NCI-H146 (cell line): ENCODE results near the gene TMEM181.
"Not testable (repeated sequence)": the region's sequence is repeated elsewhere in the genome, so short reads cannot be mapped to it uniquely, and the experiment has no call there.

Experiments
- DNase-seq: peaks from one replicate; lab custom pipeline; 2025; lab: John Stamatoyannopoulos, UW

TMEM181 gene

GRCh38 chr6:158595223-158595622 is 35.3 kb downstream of the TMEM181 start:
- DNase-seq, result peak; percentile 25

- DNase-seq, result no peak
These were observed 37.0 kb downstream of the TMEM181 start for GRCh38 chr6:158596861-158597260.

GRCh38 chr6:158597565-158597964 is 37.7 kb downstream of the TMEM181 start:
- no peak for DNase-seq

DNA sequence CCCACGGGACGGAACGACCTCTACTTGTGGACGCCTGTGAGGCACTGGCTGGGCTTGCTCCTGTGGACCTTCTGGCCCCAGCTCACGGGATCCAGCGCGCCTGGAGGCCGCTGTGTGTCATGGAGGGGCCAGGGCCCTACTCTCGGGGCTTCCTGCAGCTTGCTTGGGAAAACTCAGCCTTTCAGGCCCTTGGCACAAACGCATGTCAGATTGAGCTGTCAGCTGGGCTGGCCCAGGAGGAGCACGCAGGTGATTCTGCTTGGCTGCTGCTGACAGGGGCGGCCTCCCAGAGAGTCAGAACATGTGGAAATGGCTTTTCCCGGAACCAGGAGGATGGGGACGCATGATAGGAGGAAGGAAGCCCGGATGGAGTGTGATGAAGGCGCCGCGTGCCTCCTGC is 39.7 kb downstream of the TMEM181 start:
- no peak for DNase-seq

GRCh38 chr6:158603261-158604047 is 43.6 kb downstream of the TMEM181 start:
- no peak for DNase-seq

DNA sequence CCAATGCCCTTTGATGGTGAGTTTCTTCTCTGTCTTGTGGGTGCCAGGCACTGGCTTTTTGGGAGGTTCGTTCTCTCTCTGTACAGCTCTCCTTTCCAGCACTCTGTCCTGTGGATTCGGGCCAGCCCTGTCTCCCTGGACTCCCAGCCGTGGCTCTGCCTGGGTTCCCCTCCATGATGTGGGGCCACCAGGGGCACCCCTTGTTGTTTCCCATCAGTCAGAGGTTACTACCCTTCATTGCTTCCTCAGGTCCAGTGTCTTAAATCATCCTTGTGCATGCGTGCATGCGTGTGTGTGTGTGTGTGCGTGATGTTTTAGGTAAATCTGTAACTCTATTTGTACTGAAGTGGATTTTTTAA is 44.1 kb downstream of the TMEM181 start:
- no peak for DNase-seq

DNA sequence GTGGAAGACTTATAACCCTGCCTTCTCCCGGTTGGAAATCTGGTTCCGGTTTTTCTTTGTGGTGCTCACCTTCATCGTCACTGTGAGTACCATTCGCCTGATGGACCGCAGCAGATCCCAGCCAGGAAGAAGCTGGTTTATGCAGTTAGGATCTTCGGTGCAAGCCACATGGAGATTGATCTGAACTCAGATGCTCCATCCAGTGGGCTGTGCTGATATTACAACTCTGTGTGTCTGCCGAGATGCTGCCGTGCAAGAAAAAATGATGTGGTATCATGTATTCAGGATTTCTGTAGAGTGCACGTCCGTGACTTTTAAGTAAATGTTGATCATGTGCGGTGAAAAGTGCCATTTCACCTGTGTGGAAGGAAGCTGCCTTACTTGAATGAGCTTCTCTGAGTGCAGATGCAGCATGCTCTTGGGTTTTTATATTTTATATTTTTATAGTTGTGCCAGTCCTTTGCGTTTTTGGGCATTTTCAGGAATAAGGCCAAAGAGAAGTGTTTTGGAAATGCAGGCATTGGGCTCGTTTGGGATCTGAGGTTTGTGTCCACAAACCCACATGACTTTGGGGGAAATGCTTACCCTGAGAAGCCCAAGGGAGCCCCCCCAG is 45.5 kb downstream of the TMEM181 start:
- DNase-seq, result peak; percentile 72

DNA sequence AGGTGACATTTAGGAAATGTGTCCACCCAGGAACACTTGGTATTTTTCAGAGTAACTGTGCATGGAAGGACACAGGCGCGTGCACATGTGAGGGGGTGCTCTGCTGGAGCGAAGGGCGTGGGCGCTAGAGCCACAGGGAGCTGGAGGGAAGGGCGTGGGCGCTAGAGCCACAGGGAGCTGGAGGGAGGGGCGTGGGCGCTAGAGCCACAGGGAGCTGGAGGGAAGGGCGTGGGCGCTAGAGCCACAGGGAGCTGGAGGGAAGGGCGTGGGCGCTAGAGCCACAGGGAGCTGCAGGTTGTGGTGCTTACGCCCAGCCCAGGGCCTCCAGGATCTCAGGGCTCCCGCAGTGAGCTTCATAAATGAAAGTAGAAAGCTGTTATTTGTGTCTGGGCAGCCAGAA is 46.1 kb downstream of the TMEM181 start:
- DNase-seq, result not testable (repeated sequence)

DNA sequence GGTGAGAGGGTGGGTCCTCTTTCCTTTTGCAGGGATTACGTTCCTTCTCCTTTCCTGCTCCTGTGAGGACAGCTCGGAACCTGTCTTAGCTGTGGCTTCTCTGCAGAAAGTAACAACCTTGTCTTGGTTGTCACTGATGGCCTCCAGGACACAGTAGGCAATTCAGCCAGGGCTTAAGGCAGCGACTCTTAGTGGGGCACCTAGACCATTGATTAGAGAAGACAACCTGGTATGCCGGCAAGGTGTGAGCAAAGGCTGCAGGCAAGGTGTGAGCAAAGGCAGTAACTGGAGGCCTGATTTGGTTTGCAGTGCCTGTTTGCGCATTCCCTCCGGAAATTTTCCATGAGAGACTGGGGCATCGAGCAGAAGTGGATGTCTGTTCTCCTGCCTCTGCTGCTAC is 47.0 kb downstream of the TMEM181 start:
- DNase-seq, result no peak

GRCh38 chr6:158607411-158608170 is 47.7 kb downstream of the TMEM181 start:
- DNase-seq, result no peak

- no peak for DNase-seq
These were observed 48.3 kb downstream of the TMEM181 start for GRCh38 chr6:158608221-158608620.

- DNase-seq, result no peak
These were observed 49.7 kb downstream of the TMEM181 start for GRCh38 chr6:158609455-158610155.

- DNase-seq, result no peak
These were observed 50.6 kb downstream of the TMEM181 start for GRCh38 chr6:158610319-158610968.

- no peak for DNase-seq
These were observed 51.1 kb downstream of the TMEM181 start for GRCh38 chr6:158611039-158611438.

GRCh38 chr6:158611541-158612370 is 51.9 kb downstream of the TMEM181 start:
- DNase-seq, result no peak

DNA sequence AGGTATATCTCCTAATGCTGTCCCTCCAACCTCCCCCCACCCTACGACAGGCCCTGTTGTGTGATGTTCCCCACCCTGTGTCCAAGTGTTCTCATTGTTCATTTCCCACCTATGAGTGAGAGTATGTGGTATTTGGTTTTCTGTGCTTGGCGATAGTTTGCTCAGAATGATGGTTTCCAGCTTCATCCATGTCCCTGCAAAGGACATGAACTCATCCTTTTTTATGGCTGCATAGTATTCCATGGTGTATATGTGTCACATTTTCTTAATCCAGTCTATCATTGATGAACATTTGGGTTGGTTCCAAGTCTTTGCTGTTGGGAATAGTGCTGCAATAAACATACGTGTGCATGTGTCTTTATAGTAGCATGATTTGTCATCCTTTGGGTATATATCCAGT is 54.7 kb downstream of the TMEM181 start:
- not testable (repeated sequence) for DNase-seq

- not testable (repeated sequence) for DNase-seq
These were observed 58.4 kb downstream of the TMEM181 start for GRCh38 chr6:158618289-158618688.

GRCh38 chr6:158619922-158620801 is 60.3 kb downstream of the TMEM181 start:
- no peak for DNase-seq

- DNase-seq, result no peak
These were observed 61.2 kb downstream of the TMEM181 start for GRCh38 chr6:158620963-158621693.
